Epithelial cell of proximal tubule (primary cell): ENCODE results near the gene INPP5F. TPM values are rescaled to one million over a fixed set of nuclear protein-coding genes. Genes with fewer than 3 reads are reported as not detected.

ENCODE experiments used
- DNase-seq: peaks from one replicate; pipeline ENCODE4 v3.0.0-alpha.2; 2011; ENCODE audit warnings: low read depth
- H3K4me3 ChIP-seq: 2 replicates; pipeline ENCODE4 v1.5.1; 2011; ENCODE audit warnings: low read depth, mild to moderate bottlenecking, low read length
- total RNA-seq: library from RNA; depleted of rRNA; stranded (reverse); fragments of >200 nt; gene quantifications from 2 replicates; pipeline ENCODE4 v1.2.3, GENCODE V29; 2015
- TF ChIP-seq, protein P1 (sequence below): conservative IDR thresholded peaks from 2 replicates; pipeline ENCODE4 v1.5.1; 2012; ENCODE audit warnings: low read depth, mild to moderate bottlenecking, low read length

The INPP5F gene
- total RNA-seq, 1 donor from 2014 or later: 12.4 TPM

DNA sequence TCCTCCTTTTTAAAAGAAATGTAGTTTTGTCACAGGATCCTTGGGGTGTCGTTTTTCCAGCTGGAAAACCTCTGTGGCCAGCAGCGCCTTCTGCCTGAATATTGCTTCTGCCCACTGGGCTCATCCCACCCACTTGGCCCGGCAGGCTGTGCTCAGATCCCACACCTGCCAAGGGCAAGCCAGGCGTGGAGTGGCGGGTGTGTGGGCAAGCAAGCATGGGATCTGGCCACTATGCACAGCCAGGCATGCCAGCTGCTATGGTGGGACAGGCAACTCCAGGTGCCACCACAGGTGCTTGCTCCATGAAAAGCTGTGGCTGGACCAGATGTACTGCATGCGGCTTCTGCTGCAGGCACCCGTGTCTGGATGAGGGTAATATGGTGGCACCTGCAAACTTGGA, 31.2 kb upstream of the INPP5F start:
- no peak for DNase-seq
- TF ChIP-seq, protein P1, sequence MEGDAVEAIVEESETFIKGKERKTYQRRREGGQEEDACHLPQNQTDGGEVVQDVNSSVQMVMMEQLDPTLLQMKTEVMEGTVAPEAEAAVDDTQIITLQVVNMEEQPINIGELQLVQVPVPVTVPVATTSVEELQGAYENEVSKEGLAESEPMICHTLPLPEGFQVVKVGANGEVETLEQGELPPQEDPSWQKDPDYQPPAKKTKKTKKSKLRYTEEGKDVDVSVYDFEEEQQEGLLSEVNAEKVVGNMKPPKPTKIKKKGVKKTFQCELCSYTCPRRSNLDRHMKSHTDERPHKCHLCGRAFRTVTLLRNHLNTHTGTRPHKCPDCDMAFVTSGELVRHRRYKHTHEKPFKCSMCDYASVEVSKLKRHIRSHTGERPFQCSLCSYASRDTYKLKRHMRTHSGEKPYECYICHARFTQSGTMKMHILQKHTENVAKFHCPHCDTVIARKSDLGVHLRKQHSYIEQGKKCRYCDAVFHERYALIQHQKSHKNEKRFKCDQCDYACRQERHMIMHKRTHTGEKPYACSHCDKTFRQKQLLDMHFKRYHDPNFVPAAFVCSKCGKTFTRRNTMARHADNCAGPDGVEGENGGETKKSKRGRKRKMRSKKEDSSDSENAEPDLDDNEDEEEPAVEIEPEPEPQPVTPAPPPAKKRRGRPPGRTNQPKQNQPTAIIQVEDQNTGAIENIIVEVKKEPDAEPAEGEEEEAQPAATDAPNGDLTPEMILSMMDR: no peak
- H3K4me3 ChIP-seq: no peak overlapping the region

- TF ChIP-seq, protein P1: no peak
- DNase-seq: no peak
- H3K4me3 ChIP-seq: no peak overlapping the region
These were observed 25.4 kb upstream of the INPP5F start for GRCh38 chr10:119700321-119700954.

DNA sequence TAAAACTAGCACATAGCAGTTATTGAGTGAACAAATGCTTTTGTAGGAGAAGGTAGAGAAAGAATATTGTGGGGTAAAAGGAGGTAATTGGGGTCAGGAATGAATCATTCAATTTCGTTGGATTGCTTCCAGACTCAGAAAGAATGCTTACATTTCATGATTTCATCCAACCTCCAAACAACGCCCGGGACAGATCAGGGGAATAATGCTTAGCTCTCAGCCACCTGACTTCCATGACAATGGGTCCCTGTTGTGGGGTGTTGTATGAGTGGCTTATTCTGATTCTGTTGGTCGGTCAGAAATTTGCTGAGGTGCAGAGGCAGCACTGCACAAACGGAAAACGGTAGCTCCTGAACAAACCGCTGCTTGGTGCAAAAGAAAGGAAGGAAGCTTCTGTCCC, 24.0 kb upstream of the INPP5F start:
- TF ChIP-seq, protein P1: no peak
- DNase-seq: no peak
- H3K4me3 ChIP-seq: no peak overlapping the region

DNA sequence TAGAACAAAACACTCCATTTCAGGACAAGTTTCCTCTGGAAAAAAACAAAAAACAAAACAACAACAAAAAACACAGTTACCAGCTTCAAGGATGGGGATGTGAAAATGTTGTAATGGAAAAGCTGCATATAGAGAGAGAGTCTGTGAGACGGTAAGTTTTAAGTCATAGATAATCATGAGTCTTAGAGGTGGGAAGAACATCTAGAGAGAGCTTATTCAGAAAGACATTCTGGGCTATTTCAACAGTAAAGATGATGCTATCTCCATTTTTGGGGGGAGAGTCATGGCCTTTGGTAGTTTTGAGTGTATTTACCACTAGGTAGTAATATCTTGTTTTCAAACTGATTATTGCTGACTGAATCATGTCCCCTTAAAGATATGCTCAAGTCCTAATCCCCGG, 23.3 kb upstream of the INPP5F start:
- TF ChIP-seq, protein P1: no peak
- no peak overlapping the region for H3K4me3 ChIP-seq
- no peak for DNase-seq

DNA sequence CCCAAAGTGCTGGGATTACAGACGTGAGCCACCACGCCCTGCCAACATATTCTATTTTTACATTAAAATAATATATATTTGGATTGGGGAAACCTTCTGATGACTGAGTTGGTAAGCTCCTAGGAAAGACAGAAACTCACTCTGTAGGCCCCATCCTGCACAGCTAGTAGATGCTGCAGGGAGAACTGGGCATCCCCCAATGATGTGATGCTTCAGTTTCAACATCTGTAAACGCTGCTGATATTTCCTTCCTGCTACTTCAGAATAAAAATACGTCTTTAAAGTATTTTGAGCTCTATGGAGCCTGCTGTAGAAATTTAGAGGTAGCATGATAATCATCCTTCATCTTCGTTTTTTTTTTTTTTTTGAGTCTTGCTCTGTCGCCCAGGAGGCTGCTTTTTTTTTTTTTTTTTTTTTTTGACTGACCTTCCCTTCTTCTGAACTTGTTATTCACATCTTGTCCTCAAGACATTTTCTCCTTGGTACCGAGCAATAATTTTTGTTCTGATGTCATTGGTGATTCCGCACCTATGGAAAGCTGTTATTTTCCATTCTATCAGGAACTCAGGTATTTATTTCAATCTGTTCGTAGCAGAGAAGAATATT, 21.8 kb upstream of the INPP5F start:
- no peak for DNase-seq
- H3K4me3 ChIP-seq: no peak overlapping the region
- TF ChIP-seq, protein P1: no peak

DNA sequence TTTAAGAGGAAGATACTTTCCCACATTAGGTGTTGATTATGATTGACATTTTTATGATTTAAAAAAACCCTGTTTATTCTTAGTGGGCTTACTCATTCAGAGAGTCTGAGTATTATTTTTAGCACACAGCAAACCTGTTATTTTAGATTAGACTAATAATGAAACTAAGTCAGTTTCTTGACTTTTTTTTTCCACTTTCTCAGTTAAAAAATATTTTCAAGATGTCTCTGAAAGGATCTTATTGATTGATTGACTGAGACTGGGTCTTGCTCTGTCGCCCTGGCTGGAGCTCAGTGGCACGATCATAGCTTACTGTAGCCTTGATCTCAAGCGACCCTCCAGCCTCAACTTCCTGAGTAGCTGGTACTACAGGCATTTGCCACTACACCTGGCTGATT, 20.4 kb upstream of the INPP5F start:
- TF ChIP-seq, protein P1: no peak
- no peak for DNase-seq
- no peak overlapping the region for H3K4me3 ChIP-seq
